WTC11 (cell line): Measurements from ENCODE around the gene GRP. TPM values are rescaled to one million over a fixed set of nuclear protein-coding genes. Genes with fewer than 3 reads are reported as not detected.

Experiments used
- ATAC-seq: fragments of 200-7000 bp; cut with Tn5 transposase; 2 replicates; pipeline ENCODE4 v1.10.0; 2021; ENCODE audit warnings: mild to moderate bottlenecking, moderate library complexity
- CTCF ChIA-PET: fragments of 300-600 bp; sonication (Branson Sonifier 250); formaldehyde crosslinking; loops from one replicate; lab custom pipeline; 2021; ENCODE audit warnings: antibody characterized with exemption; lab: Charles Lee
- POLR2A ChIA-PET: fragments of 350-600 bp; sonication (Branson Sonifier 250); formaldehyde crosslinking; loops from one replicate; lab custom pipeline; 2021; ENCODE audit warnings: antibody characterized with exemption; lab: Charles Lee
- DNase-seq: peaks from one replicate; pipeline ENCODE4 v3.0.0; 2021; ENCODE audit warnings: low spot score
- H3K27ac Mint-ChIP-seq: 2 replicates; pipeline ENCODE4 v1.8.0; 2021; ENCODE audit warnings: mixed read lengths
- H3K27me3 Mint-ChIP-seq: 2 replicates; pipeline ENCODE4 v1.8.0; 2021; ENCODE audit warnings: low read depth, mild to moderate bottlenecking, moderate library complexity, mixed read lengths
- H3K36me3 Mint-ChIP-seq: 2 replicates; pipeline ENCODE4 v1.8.0; 2021; ENCODE audit warnings: mixed read lengths
- H3K4me1 Mint-ChIP-seq: 2 replicates; pipeline ENCODE4 v1.8.0; 2022; ENCODE audit warnings: mixed read lengths
- H3K4me3 Mint-ChIP-seq: 2 replicates; pipeline ENCODE4 v1.8.0; 2021; ENCODE audit warnings: mild to moderate bottlenecking, moderate library complexity, mixed read lengths
- H3K9me3 Mint-ChIP-seq: 2 replicates; pipeline ENCODE4 v1.8.0; 2021; ENCODE audit warnings: mixed read lengths
- CBFB ChIP-seq: sonication (generic); formaldehyde crosslinking; IDR thresholded peaks from 2 replicates; pipeline ENCODE4 v1.8.1; 2022; ENCODE audit warnings: mild to moderate bottlenecking, low read depth, missing genetic modification reagents
- ELF4 ChIP-seq: sonication (generic); formaldehyde crosslinking; IDR thresholded peaks from 2 replicates; pipeline ENCODE4 v1.8.1; 2022; ENCODE audit warnings: low read depth, mild to moderate bottlenecking, moderate library complexity, missing genetic modification reagents
- JAZF1 ChIP-seq: fragments of 250-450 bp; sonication (Bioruptor Pico); IDR thresholded peaks from 2 replicates; pipeline ENCODE4 v1.9.0; 2021; ENCODE audit warnings: moderate library complexity, mild to moderate bottlenecking, inconsistent platforms
- MLX ChIP-seq: sonication (generic); formaldehyde crosslinking; IDR thresholded peaks from 2 replicates; pipeline ENCODE4 v1.8.1; 2023; ENCODE audit warnings: mild to moderate bottlenecking, missing genetic modification reagents, moderate library complexity
- NFYB ChIP-seq: sonication (generic); formaldehyde crosslinking; conservative IDR thresholded peaks from 2 replicates; pipeline ENCODE4 v1.8.0; 2022; ENCODE audit warnings: low read depth, missing genetic modification reagents
- PRDM15 ChIP-seq: sonication (generic); formaldehyde crosslinking; IDR thresholded peaks from 2 replicates; pipeline ENCODE4 v1.8.0; 2022; ENCODE audit warnings: missing genetic modification reagents
- TP53 ChIP-seq: sonication (generic); formaldehyde crosslinking; IDR thresholded peaks from 2 replicates; pipeline ENCODE4 v1.8.1; 2023; ENCODE audit warnings: mild to moderate bottlenecking, missing genetic modification reagents
- USF1 ChIP-seq: sonication (generic); formaldehyde crosslinking; IDR thresholded peaks from 2 replicates; pipeline ENCODE4 v1.8.0; 2022; ENCODE audit warnings: mild to moderate bottlenecking, missing genetic modification reagents
- USF2 ChIP-seq: sonication (generic); formaldehyde crosslinking; IDR thresholded peaks from 2 replicates; pipeline ENCODE4 v1.8.1; 2023; ENCODE audit warnings: mild to moderate bottlenecking, missing genetic modification reagents, moderate library complexity
- ZNF138 ChIP-seq: sonication (generic); formaldehyde crosslinking; conservative IDR thresholded peaks from 2 replicates; pipeline ENCODE4 v1.8.1; 2022; ENCODE audit warnings: mild to moderate bottlenecking, moderate library complexity, missing genetic modification reagents
- ZNF423 ChIP-seq: fragments of 250-450 bp; sonication (Bioruptor Pico); IDR thresholded peaks from 2 replicates; pipeline ENCODE4 v2.1.2; 2022; ENCODE audit warnings: mild to moderate bottlenecking, moderate library complexity
- total RNA-seq: library from RNA; stranded (reverse); gene quantifications from 3 replicates; pipeline ENCODE4 v1.2.3, GENCODE V29; 2021
- TF ChIP-seq, protein P1 (sequence below): fragments of 250-450 bp; sonication (Bioruptor Pico); IDR thresholded peaks from 2 replicates; pipeline ENCODE4 v1.9.0; 2021; ENCODE audit warnings: moderate library complexity, mild to moderate bottlenecking, inconsistent platforms, borderline replicate concordance
- TF ChIP-seq, protein P2 (sequence below): sonication (generic); formaldehyde crosslinking; IDR thresholded peaks from 2 replicates; pipeline ENCODE4 v1.8.1; 2022; ENCODE audit warnings: mild to moderate bottlenecking, missing genetic modification reagents, moderate library complexity, borderline replicate concordance
- TF ChIP-seq, protein P3 (sequence below): sonication (generic); formaldehyde crosslinking; IDR thresholded peaks from 2 replicates; pipeline ENCODE4 v1.8.0; 2023; ENCODE audit warnings: mild to moderate bottlenecking, missing genetic modification reagents
- TF ChIP-seq, protein P4 (sequence below): sonication (generic); formaldehyde crosslinking; IDR thresholded peaks from 2 replicates; pipeline ENCODE4 v1.8.1; 2023; ENCODE audit warnings: mild to moderate bottlenecking, missing genetic modification reagents, borderline replicate concordance
- TF ChIP-seq, protein P5 (sequence below): fragments of 250-450 bp; sonication (Bioruptor Pico); IDR thresholded peaks from 2 replicates; pipeline ENCODE4 v1.8.0; 2021; ENCODE audit warnings: mild to moderate bottlenecking
- TF ChIP-seq, protein P6 (sequence below): fragments of 200-600 bp; IDR thresholded peaks from 2 replicates; pipeline ENCODE4 v1.8.0; 2022; ENCODE audit warnings: antibody characterized with exemption

The GRP gene
- total RNA-seq, 1 experiment from 2014 or later, result 0.22 TPM

GRCh38 chr18:59238385-59238784, 18.4 kb downstream of the GRP start (continued):
- TF ChIP-seq, protein P1, sequence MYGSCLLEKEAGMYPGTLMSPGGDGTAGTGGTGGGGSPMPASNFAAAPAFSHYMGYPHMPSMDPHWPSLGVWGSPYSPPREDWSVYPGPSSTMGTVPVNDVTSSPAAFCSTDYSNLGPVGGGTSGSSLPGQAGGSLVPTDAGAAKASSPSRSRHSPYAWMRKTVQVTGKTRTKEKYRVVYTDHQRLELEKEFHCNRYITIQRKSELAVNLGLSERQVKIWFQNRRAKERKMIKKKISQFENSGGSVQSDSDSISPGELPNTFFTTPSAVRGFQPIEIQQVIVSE (CRISPR knock-in tag), result no peak
- TF ChIP-seq NFYB (CRISPR knock-in tag) (no peak), ZNF138 (no peak), JAZF1 (CRISPR knock-in tag) (no peak), MLX (CRISPR knock-in tag) (no peak), USF1 (CRISPR knock-in tag) (no peak)
- TF ChIP-seq, protein P2, sequence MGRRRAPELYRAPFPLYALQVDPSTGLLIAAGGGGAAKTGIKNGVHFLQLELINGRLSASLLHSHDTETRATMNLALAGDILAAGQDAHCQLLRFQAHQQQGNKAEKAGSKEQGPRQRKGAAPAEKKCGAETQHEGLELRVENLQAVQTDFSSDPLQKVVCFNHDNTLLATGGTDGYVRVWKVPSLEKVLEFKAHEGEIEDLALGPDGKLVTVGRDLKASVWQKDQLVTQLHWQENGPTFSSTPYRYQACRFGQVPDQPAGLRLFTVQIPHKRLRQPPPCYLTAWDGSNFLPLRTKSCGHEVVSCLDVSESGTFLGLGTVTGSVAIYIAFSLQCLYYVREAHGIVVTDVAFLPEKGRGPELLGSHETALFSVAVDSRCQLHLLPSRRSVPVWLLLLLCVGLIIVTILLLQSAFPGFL (CRISPR knock-in tag), result no peak

DNA sequence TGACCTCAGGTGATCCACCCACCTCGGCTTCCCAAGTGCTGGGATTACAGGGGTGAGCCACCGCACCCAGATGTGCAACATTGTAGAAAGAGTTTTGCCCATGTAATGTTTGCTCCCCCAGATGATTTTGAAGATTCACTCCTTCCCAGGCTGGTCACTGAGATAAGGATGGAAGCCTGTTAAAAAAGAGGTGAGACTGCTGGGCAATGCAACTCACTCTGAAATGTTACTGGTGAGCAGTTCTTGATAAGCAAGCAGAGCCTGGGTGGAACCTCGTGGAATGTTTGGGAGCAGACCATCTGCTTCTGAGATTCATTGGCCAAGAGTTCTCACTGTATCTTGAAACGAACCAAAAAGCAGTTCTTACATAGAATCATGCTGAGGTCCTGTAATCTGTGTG, 19.7 kb downstream of the GRP start:
- no peak for DNase-seq
- Mint-ChIP-seq H3K4me1 (no peaks in the 10 kb centered on the region), H3K27me3 (peaks cover 41% of the 10 kb centered on the region), H3K27ac (no peak overlapping the region), H3K9me3 (peaks cover 21% of the 10 kb centered on the region), H3K36me3 (no peaks in the 10 kb centered on the region), H3K4me3 (no peak overlapping the region)
- ChIA-PET POLR2A (no interaction called here), CTCF (interaction anchor here (0.7 kb wide), 1 partner anchor 20 kb away, joined by 3 read pairs; the partner anchor contains the start of gene GRP)
- no peak for ATAC-seq
- no peak for TF ChIP-seq TP53 (CRISPR knock-in tag)
- TF ChIP-seq, protein P3, sequence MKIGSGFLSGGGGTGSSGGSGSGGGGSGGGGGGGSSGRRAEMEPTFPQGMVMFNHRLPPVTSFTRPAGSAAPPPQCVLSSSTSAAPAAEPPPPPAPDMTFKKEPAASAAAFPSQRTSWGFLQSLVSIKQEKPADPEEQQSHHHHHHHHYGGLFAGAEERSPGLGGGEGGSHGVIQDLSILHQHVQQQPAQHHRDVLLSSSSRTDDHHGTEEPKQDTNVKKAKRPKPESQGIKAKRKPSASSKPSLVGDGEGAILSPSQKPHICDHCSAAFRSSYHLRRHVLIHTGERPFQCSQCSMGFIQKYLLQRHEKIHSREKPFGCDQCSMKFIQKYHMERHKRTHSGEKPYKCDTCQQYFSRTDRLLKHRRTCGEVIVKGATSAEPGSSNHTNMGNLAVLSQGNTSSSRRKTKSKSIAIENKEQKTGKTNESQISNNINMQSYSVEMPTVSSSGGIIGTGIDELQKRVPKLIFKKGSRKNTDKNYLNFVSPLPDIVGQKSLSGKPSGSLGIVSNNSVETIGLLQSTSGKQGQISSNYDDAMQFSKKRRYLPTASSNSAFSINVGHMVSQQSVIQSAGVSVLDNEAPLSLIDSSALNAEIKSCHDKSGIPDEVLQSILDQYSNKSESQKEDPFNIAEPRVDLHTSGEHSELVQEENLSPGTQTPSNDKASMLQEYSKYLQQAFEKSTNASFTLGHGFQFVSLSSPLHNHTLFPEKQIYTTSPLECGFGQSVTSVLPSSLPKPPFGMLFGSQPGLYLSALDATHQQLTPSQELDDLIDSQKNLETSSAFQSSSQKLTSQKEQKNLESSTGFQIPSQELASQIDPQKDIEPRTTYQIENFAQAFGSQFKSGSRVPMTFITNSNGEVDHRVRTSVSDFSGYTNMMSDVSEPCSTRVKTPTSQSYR (CRISPR knock-in tag), result no peak
- TF ChIP-seq NFYB (CRISPR knock-in tag), result no peak
- TF ChIP-seq CBFB (CRISPR knock-in tag), result no peak
- TF ChIP-seq ZNF138, result no peak
- TF ChIP-seq, protein P4, sequence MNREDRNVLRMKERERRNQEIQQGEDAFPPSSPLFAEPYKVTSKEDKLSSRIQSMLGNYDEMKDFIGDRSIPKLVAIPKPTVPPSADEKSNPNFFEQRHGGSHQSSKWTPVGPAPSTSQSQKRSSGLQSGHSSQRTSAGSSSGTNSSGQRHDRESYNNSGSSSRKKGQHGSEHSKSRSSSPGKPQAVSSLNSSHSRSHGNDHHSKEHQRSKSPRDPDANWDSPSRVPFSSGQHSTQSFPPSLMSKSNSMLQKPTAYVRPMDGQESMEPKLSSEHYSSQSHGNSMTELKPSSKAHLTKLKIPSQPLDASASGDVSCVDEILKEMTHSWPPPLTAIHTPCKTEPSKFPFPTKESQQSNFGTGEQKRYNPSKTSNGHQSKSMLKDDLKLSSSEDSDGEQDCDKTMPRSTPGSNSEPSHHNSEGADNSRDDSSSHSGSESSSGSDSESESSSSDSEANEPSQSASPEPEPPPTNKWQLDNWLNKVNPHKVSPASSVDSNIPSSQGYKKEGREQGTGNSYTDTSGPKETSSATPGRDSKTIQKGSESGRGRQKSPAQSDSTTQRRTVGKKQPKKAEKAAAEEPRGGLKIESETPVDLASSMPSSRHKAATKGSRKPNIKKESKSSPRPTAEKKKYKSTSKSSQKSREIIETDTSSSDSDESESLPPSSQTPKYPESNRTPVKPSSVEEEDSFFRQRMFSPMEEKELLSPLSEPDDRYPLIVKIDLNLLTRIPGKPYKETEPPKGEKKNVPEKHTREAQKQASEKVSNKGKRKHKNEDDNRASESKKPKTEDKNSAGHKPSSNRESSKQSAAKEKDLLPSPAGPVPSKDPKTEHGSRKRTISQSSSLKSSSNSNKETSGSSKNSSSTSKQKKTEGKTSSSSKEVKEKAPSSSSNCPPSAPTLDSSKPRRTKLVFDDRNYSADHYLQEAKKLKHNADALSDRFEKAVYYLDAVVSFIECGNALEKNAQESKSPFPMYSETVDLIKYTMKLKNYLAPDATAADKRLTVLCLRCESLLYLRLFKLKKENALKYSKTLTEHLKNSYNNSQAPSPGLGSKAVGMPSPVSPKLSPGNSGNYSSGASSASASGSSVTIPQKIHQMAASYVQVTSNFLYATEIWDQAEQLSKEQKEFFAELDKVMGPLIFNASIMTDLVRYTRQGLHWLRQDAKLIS (CRISPR knock-in tag), result no peak
- no peak for TF ChIP-seq USF2 (CRISPR knock-in tag)
- TF ChIP-seq, protein P5, sequence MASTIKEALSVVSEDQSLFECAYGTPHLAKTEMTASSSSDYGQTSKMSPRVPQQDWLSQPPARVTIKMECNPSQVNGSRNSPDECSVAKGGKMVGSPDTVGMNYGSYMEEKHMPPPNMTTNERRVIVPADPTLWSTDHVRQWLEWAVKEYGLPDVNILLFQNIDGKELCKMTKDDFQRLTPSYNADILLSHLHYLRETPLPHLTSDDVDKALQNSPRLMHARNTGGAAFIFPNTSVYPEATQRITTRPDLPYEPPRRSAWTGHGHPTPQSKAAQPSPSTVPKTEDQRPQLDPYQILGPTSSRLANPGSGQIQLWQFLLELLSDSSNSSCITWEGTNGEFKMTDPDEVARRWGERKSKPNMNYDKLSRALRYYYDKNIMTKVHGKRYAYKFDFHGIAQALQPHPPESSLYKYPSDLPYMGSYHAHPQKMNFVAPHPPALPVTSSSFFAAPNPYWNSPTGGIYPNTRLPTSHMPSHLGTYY (CRISPR knock-in tag), result no peak
- no peak for TF ChIP-seq ELF4
- no peak for TF ChIP-seq ZNF423 (CRISPR knock-in tag)
- TF ChIP-seq, protein P6, sequence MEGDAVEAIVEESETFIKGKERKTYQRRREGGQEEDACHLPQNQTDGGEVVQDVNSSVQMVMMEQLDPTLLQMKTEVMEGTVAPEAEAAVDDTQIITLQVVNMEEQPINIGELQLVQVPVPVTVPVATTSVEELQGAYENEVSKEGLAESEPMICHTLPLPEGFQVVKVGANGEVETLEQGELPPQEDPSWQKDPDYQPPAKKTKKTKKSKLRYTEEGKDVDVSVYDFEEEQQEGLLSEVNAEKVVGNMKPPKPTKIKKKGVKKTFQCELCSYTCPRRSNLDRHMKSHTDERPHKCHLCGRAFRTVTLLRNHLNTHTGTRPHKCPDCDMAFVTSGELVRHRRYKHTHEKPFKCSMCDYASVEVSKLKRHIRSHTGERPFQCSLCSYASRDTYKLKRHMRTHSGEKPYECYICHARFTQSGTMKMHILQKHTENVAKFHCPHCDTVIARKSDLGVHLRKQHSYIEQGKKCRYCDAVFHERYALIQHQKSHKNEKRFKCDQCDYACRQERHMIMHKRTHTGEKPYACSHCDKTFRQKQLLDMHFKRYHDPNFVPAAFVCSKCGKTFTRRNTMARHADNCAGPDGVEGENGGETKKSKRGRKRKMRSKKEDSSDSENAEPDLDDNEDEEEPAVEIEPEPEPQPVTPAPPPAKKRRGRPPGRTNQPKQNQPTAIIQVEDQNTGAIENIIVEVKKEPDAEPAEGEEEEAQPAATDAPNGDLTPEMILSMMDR, result no peak
- no peak for TF ChIP-seq PRDM15
